ENCODE measurements around the gene COL15A1.

COL15A1 gene

GRCh38 chr9:98944734-98945074 is 997 bp downstream of the COL15A1 start:
- Histone ChIP-seq H3K27me3 (ENCODE audit: control insufficient read depth, low read length) (peaks cover 27% of the 10 kb centered on the region), H3K27ac (ENCODE audit: low read depth, low read length) (no peak overlapping the region), H3K79me2 (ENCODE audit: control insufficient read depth, low read length) (no peaks in the 10 kb centered on the region), H3K4me2 (ENCODE audit: low read length) (no peak overlapping the region), H3K9me2 (replicated peaks; ENCODE audit: control insufficient read depth, low read length) (no peaks in the 10 kb centered on the region), H3K9me3 (ENCODE audit: control insufficient read depth, insufficient read depth, low read length) (no peaks in the 10 kb centered on the region), H3K36me3 (ENCODE audit: control insufficient read depth, low read length) (no peaks in the 10 kb centered on the region), H3K4me3 (ENCODE audit: low read length) (no peak overlapping the region), H4K20me1 (ENCODE audit: control insufficient read depth, insufficient read depth, low read depth, low read length) (no peaks in the 10 kb centered on the region), H3K4me1 (ENCODE audit: control insufficient read depth, low read length) (no peaks in the 10 kb centered on the region), H3F3A (ENCODE audit: control insufficient read depth, insufficient read depth) (no peaks in the 10 kb centered on the region)
- TF ChIP-seq CTCF (IDR thresholded peaks at IDR 0.05; ENCODE audit: low read depth, low read length, poor library complexity, severe bottlenecking) (no peak), EZH2phosphoT487 (IDR thresholded peaks at IDR 0.05; ENCODE audit: borderline replicate concordance, low read length) (no peak)

GRCh38 chr9:98949565-98949964 is 5.9 kb downstream of the COL15A1 start:
- TF ChIP-seq EZH2phosphoT487 (IDR thresholded peaks at IDR 0.05; ENCODE audit: borderline replicate concordance, low read length) (no peak), CTCF (IDR thresholded peaks at IDR 0.05; ENCODE audit: low read depth, low read length, poor library complexity, severe bottlenecking) (no peak)
- no peak overlapping the region for H3K4me3 ChIP-seq (ENCODE audit: low read length)
- H3K27me3 ChIP-seq (ENCODE audit: control insufficient read depth, low read length): peaks cover 12% of the 10 kb centered on the region
- H3K36me3 ChIP-seq (ENCODE audit: control insufficient read depth, low read length): no peaks in the 10 kb centered on the region
- no peak overlapping the region for H3K27ac ChIP-seq (ENCODE audit: low read depth, low read length)
- no peaks in the 10 kb centered on the region for H4K20me1 ChIP-seq (ENCODE audit: control insufficient read depth, insufficient read depth, low read depth, low read length)
- H3K79me2 ChIP-seq (ENCODE audit: control insufficient read depth, low read length): no peaks in the 10 kb centered on the region
- no peaks in the 10 kb centered on the region for H3F3A ChIP-seq (ENCODE audit: control insufficient read depth, insufficient read depth)
- no peaks in the 10 kb centered on the region for H3K4me1 ChIP-seq (ENCODE audit: control insufficient read depth, low read length)
- H3K4me2 ChIP-seq (ENCODE audit: low read length): no peak overlapping the region
- H3K9me2 ChIP-seq (replicated peaks; ENCODE audit: control insufficient read depth, low read length): no peaks in the 10 kb centered on the region
- no peaks in the 10 kb centered on the region for H3K9me3 ChIP-seq (ENCODE audit: control insufficient read depth, insufficient read depth, low read length)

- no peak for TF ChIP-seq CTCF (IDR thresholded peaks at IDR 0.05; ENCODE audit: low read depth, low read length, poor library complexity, severe bottlenecking)
- TF ChIP-seq EZH2phosphoT487 (IDR thresholded peaks at IDR 0.05; ENCODE audit: borderline replicate concordance, low read length): no peak
- no peaks in the 10 kb centered on the region for H3K9me3 ChIP-seq (ENCODE audit: control insufficient read depth, insufficient read depth, low read length)
- H3K4me2 ChIP-seq (ENCODE audit: low read length): no peak overlapping the region
- no peaks in the 10 kb centered on the region for H3K4me1 ChIP-seq (ENCODE audit: control insufficient read depth, low read length)
- no peaks in the 10 kb centered on the region for H3K79me2 ChIP-seq (ENCODE audit: control insufficient read depth, low read length)
- no peaks in the 10 kb centered on the region for H3F3A ChIP-seq (ENCODE audit: control insufficient read depth, insufficient read depth)
- H3K9me2 ChIP-seq (replicated peaks; ENCODE audit: control insufficient read depth, low read length): no peaks in the 10 kb centered on the region
- peaks cover 12% of the 10 kb centered on the region for H3K27me3 ChIP-seq (ENCODE audit: control insufficient read depth, low read length)
- no peak overlapping the region for H3K27ac ChIP-seq (ENCODE audit: low read depth, low read length)
- H3K36me3 ChIP-seq (ENCODE audit: control insufficient read depth, low read length): no peaks in the 10 kb centered on the region
- H4K20me1 ChIP-seq (ENCODE audit: control insufficient read depth, insufficient read depth, low read depth, low read length): no peaks in the 10 kb centered on the region
- no peak overlapping the region for H3K4me3 ChIP-seq (ENCODE audit: low read length)
These were observed 6.6 kb downstream of the COL15A1 start for GRCh38 chr9:98950262-98950661.

GRCh38 chr9:98951967-98952366 is 8.3 kb downstream of the COL15A1 start:
- H3K4me1 ChIP-seq (ENCODE audit: control insufficient read depth, low read length): no peaks in the 10 kb centered on the region
- H3K4me2 ChIP-seq (ENCODE audit: low read length): no peak overlapping the region
- H3K79me2 ChIP-seq (ENCODE audit: control insufficient read depth, low read length): no peaks in the 10 kb centered on the region
- H4K20me1 ChIP-seq (ENCODE audit: control insufficient read depth, insufficient read depth, low read depth, low read length): no peaks in the 10 kb centered on the region
- H3K4me3 ChIP-seq (ENCODE audit: low read length): no peak overlapping the region
- H3K9me2 ChIP-seq (replicated peaks; ENCODE audit: control insufficient read depth, low read length): no peaks in the 10 kb centered on the region
- H3K9me3 ChIP-seq (ENCODE audit: control insufficient read depth, insufficient read depth, low read length): no peaks in the 10 kb centered on the region
- H3K36me3 ChIP-seq (ENCODE audit: control insufficient read depth, low read length): no peaks in the 10 kb centered on the region
- H3F3A ChIP-seq (ENCODE audit: control insufficient read depth, insufficient read depth): no peaks in the 10 kb centered on the region
- no peak for TF ChIP-seq CTCF (IDR thresholded peaks at IDR 0.05; ENCODE audit: low read depth, low read length, poor library complexity, severe bottlenecking)
- no peak for TF ChIP-seq EZH2phosphoT487 (IDR thresholded peaks at IDR 0.05; ENCODE audit: borderline replicate concordance, low read length)
- H3K27ac ChIP-seq (ENCODE audit: low read depth, low read length): no peak overlapping the region
- no peaks in the 10 kb centered on the region; the same call in 1 of the 2 replicates for H3K27me3 ChIP-seq (ENCODE audit: control insufficient read depth, low read length)
